NK-92 (cell line): Measurements from ENCODE around the gene ARV1.
"Not testable (repeated sequence)": the region's sequence is repeated elsewhere in the genome, so short reads cannot be mapped to it uniquely, and the experiment has no call there.

Experiments
- DNase-seq: peaks from one replicate; lab custom pipeline; 2025; ENCODE audit not compliant: unreplicated experiment; lab: John Stamatoyannopoulos, UW

ARV1 gene

GRCh38 chr1:230976825-230977747, 1.8 kb upstream of the ARV1 start:
- no peak for DNase-seq

GRCh38 chr1:230977761-230978490, 968 bp upstream of the ARV1 start:
- no peak for DNase-seq

- DNase-seq = no peak
Observed at GRCh38 chr1:230979389-230979716, 459 bp downstream of the ARV1 start.

- no peak for DNase-seq
Observed at GRCh38 chr1:230979952-230980351, 1.1 kb downstream of the ARV1 start.

GRCh38 chr1:230982696-230983095, 3.8 kb downstream of the ARV1 start:
- no peak for DNase-seq

GRCh38 chr1:230983811-230984210, 4.9 kb downstream of the ARV1 start:
- DNase-seq = no peak

GRCh38 chr1:230984622-230985515, 6.0 kb downstream of the ARV1 start:
- DNase-seq = not testable (repeated sequence)

- no peak for DNase-seq
Observed at GRCh38 chr1:230985711-230986110, 6.8 kb downstream of the ARV1 start.

- no peak for DNase-seq
Observed at GRCh38 chr1:230986976-230987375, 8.1 kb downstream of the ARV1 start.

GRCh38 chr1:230987448-230987847, 8.6 kb downstream of the ARV1 start:
- DNase-seq = no peak

- DNase-seq = no peak
Observed at GRCh38 chr1:230992100-230992774, 13.3 kb downstream of the ARV1 start.

GRCh38 chr1:230994860-230995259, 16.0 kb downstream of the ARV1 start:
- DNase-seq = no peak

- no peak for DNase-seq
Observed at GRCh38 chr1:231000201-231000600, 21.3 kb downstream of the ARV1 start.

GRCh38 chr1:231000639-231001038, 21.7 kb downstream of the ARV1 start:
- no peak for DNase-seq

GRCh38 chr1:231001892-231002291, 23.0 kb downstream of the ARV1 start:
- no peak for DNase-seq

- not testable (repeated sequence) for DNase-seq
Observed at GRCh38 chr1:231007535-231007934, 28.6 kb downstream of the ARV1 start.

- DNase-seq = no peak
Observed at GRCh38 chr1:231011360-231011759, 32.5 kb downstream of the ARV1 start.

GRCh38 chr1:231011963-231012362, 33.1 kb downstream of the ARV1 start:
- DNase-seq = no peak

- DNase-seq = no peak
Observed at GRCh38 chr1:231013391-231014015, 34.6 kb downstream of the ARV1 start.

GRCh38 chr1:231016234-231016633, 37.3 kb downstream of the ARV1 start:
- no peak for DNase-seq
